Middle frontal gyrus (tissue), 1 donor: ENCODE measurements around the gene GFRA4.
A peak's percentile ranks its signal among the peaks of the same experiment; 100 is the strongest.

Source experiments
- DNase-seq: peaks from one replicate; pipeline ENCODE4 v3.0.0-alpha.2; 2015; ENCODE audit warnings: low spot score; ENCODE audit errors: extremely low spot score

Gene GFRA4

DNA sequence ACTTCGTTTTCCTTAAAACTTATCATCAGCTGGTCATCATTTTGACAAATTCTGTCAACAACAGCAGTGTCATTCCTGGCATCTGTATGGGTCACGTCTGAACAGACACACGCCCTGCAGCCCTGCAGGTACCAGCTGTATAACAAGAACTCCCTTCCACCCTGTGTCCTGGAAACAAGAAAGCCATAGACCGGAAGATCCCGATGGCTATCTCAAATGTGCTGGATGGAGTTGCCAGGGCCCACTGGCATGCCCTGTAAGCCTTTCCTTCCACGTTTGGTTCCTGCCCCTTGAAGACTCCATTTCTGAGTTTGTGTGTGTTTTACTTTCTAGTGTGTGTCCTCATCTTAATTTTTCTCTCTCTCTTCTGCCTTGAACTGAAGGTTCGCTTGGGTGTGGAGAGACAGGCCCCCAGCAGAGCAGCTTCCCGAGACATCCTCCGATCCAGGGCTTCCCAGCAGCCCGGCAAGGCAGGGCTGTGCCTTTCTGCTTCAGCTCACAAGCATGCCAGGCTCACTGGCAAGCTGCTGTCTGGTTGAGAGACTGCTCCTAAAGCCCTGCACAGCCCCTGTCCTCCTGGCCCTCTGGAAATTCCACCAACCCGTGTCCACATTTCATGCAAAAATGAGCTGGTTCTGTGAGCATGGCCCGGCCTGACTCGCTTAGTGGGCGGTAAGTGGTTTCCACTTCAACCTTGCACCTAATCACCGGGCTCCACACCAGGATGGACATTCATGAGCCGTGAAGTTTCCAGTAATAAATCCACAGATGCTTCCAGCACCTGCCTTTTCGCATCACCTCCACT is 8.7 kb downstream of the GFRA4 start:
- no peak for DNase-seq

DNA sequence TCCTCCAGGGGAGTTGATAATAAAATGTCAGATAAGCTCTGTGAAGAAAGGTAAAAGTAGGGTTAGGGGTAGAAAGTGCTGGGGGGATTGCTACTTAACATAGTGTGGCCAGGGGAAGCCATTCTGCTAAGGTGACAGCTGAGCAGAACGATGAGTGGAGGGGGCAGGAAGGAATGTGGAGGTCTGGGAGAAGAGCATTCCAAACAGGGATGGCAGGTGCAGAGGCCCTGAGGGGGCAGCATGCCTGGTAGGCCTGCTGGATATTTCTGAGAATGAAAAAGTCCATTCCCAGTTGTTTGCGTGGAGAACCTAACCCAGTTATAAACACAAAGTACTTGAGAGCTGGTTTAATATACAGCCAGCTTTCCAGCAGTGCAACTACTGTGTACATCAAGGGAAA is 9.3 kb downstream of the GFRA4 start:
- no peak for DNase-seq

DNA sequence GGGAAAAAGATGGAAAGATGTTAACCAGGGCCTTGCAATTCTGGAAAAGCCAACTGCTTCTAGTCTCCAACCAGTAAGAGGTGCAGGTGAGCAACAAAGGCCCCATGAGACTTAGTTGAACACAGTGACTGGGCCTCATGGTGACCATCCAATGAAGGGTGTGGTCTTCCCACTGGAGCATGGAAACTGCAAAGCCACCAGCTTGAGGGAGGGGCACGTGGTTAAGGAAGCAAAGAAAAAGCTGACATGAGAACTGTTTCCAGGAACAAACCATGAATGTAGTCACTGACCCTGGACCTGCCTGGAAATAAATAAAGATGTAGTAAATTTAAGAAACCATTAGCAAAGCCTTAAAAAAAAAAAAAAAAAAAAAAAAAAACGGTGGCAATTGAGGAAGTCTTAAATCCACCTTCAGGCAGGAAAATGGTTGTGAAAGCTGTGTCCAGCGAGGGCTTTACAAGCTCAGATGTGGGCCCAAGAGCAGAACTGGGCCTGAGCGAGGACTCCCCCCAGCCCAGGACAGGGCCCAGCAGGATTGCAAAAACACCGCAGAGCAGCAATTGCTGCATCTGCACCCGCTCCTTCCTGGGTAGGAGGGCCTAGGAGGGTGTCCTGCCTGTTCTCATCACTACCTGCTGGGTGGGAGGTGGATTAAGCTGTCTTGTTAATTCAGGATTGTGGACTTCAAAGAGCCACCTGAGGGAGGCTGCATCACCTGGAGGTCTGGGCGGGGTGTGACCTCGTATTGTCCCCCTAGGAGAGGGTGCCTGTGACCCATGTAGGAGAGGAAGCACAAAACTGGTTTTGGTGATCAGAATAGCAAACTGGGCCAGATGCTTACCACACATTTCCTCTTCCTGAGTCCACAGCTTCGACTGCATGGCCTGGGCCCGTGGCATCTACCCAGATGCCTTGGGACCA is 10.3 kb downstream of the GFRA4 start:
- DNase-seq = no peak

DNA sequence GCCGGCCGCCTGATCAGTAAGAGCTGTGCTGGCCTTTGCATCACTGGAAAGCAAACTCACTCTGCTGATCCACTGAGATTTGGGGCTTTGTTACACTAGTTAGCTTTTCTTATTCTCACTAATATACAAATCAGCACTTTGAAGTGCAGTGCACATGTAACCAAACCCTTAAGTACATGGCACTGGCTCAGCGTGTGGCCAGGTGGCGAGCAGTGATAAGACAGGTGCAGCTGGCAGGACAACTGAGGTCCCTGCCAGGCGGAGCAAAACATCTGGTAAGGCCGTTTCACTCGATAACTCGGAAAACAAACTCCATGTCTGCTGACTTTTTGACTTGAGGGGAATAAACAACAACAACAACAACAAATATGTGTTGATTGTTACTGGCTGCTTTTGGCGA is 11.0 kb downstream of the GFRA4 start:
- no peak for DNase-seq

DNA sequence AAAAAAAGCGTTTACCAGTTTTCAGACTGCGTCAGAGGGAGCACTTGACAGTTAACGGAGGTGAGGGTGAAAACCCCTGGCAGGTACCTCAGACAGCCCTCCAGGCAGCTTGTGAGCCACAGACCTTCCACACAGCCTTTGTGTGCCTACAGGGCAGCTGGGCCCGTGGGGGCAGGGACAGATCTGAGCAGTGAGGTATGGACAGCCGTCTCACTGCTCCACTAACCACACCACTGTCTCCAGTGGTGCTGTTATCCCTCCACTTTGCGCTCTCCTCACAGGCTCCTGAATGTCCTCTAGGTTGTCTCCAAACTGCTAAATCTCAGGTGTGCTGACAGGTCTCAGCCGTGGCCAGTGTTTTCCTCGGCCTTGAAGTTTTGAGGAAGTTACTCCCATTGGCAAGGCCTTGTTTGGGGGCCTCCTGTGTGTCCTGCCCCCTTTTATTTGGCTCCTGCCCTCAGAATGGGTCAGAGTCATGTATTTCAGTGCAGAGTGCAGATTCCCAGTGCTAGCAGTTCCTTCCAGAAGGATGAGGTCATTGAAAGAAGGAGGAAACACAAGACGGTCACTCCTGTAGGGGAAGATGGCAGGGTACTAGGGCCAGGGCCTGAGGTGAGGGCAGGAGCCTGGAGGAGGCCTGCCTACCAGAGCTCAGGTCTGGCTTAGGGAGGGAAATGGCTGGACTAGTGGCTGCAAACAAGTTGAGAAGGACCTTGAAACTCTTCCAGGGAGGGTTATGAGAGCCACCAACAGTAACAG is 11.8 kb downstream of the GFRA4 start:
- DNase-seq = no peak

DNA sequence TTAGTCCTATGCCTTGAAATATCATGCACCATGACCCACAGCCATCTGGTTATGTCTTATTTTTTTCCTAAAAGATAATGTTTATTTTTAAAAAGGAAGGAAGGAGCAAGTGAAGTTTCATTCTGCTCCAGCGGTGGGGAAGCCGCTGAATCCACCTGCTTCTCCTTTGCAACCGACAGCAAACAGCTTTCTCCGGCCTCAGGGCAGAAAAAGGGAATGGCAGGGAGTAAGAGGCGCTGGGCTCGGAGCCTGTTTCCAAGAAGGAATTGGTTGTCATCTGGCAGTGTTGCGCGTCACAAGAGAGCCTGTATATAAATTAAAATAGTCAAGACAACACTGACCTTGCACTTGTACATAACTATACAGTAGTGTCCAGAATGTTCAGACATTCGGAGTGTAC is 14.2 kb downstream of the GFRA4 start:
- no peak for DNase-seq

DNA sequence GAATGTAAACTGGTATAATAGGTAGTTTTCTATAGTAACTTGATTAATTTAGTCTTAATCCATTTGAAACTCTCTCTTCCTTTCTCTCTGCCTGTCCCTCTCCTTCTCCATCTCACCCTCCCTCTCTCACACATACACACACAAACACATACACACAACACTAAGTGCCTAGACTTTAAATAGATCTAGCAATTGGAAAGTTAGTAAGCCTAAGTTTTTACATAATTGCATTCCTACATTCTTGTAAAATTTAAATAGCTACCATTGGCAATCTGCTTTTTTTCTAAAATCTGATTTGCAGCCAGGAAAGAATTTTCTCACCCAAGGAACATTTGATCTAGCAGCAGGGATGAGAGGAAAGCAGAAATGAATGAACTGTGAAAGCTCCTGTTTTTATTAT is 15.7 kb downstream of the GFRA4 start:
- peak; percentile 20 for DNase-seq

DNA sequence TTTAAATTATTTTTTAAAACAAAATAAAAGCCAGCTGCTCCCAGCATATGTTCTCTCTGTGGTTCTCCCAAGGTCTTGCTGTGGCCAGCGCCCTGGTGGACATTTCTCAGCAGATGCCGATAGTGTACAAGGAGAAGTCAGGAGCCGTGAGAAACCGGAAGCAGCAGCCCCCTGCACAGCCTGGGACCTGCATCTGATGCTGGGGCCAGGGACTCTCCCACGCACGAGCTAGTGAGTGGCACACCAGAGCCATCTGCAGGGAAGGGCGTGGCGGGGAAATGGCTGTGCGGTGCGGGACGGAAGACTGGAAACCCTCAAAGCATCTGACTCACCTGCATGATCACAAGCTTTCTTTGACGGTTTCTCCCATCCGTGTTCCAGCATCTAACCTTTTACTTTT is 16.5 kb downstream of the GFRA4 start:
- no peak for DNase-seq

DNA sequence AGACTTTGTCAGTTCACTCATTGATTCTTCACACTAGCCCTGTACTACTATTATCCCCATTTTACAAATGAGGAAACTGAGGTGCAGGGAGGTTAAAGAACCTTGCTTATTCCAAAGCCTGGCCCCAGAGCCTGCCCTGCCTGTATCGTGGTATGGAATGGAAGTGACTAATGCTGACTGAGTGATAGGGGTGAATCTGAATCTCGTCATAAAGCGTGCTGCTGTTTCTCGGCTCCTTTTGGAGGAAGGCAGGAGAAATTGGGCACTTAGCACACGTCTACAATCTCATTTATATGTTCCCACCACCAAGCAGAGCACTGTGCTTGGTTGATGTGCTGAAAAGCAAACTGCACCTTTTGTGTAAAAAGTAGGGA is 17.1 kb downstream of the GFRA4 start:
- DNase-seq = no peak

DNA sequence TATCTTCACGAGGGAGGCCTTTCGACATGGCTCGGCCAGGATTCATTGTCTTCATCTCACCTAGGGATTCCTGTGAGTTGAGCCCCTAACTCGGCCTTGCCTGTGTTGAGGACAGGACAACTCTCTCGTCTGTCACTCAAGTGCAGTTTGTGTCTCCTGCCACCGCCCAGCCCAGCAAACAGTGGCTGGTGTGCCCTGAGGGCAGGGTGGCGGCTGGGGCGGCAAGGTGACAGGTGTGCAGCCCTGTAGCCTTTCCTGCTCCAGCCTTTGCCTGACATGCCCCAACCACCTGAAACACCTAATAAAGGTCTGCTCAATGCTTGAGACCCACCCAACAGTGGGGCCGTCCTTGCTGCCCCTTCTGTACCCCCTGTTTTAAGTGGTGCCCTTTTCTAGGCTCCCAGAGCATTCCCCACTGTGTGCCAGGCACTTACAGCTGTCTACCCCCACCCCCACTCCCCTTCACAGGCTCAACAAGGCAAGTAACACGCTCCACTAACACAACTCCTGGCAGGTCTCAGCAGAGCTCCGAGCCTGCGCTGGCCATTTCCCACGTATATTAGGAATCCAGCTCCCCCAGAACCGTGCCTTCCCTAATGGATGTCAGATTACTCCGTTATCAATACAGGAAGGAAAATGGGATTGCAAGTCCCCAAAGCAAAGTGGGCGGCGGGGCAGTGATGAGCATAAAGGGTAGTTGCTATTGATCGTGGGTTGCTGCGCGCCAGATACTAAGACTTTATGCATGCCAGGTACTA is 17.7 kb downstream of the GFRA4 start:
- DNase-seq = no peak

DNA sequence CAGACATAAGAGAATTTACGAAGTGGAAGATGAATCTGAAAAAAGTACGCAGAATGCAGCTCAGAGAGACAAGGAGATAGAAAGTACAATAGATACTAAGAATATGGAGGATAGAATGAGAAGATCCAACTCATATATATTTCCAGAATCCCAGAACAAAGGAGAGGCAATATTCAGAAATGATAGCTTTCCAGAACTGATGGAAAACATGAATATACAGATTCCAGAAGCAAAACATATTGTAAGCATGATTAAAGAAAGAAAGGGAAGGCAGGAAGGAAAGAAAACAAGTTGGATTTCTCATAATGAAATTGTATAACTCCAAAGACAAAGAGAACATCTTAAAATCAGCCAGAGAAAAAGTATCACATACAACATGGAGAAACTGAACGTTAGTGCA is 22.9 kb downstream of the GFRA4 start:
- DNase-seq = no peak

DNA sequence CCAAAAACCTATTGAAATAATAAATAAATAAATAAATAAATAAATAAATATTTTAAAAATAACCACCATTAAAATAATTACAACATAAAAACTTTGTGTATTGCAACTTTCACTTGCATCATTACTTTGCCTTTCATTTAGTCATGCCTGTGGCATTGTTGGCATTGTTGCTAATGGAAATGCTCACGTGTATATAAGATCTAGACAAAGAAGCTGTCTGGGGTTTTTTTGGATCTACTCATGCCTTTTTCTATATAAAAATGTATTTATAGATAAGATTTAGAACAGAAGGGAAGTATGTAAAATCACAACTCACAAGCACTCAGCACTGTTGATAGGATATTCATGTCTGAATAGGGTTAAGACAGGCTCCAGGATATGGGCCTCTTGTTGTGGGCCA is 27.9 kb downstream of the GFRA4 start:
- no peak for DNase-seq

DNA sequence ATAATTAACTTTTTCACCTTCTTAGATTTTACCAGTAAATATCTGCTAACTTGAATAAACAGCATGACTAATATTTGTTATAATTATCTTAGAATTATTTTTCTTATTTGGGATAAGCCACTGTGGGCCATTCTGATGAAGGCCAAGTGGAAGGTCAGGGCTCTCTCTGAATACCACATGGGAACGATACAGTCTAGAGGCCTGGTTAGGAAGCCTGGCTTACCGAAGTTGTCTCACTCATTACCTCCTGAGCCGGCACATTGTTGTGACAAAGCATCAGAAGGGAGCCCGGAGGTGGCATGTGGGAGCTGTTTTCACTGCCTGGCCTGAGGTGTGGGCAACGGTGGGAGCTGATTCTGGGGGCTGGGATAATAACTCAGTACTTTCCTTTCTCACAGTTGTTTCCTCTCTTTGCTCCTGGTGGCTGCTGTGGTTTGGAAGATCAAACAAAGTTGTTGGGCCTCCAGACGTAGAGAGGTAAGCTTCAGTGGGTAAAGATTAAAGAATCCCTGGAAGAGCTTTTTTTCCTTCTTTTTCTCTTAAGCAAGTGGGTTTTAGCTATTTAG is 29.2 kb downstream of the GFRA4 start:
- DNase-seq = no peak

DNA sequence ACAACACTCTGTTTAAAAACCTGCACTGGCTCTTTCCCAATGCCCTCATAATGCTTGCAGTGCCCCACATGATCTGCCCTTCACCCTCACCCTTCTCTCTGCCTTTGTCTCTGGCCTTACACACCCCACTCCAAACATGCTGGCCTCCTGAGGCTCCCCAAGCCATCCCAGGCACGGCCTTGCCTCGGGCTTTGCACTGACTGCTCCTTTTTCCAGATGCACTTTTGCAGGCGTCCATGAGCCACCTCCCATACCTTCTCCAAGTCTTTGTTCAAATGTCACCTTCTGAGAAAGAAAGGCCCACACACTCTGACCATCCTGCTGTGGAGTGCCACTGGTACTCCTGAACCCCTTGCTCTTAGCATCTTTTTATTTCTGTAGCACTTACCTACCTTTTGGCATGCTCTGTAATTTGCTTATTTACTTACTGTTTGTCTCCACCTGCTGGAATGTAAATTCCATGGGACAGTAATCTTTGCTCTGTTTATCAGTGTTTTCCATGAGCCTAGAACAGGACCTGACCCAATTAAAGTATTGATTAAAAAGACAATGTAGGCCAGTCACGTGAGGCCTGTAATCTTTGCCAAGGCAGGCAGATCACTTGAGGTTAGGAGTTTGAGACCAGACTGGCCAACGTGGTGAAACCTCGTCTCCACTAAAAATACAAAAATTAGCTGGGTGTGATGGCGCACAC is 30.7 kb downstream of the GFRA4 start:
- DNase-seq = no peak

DNA sequence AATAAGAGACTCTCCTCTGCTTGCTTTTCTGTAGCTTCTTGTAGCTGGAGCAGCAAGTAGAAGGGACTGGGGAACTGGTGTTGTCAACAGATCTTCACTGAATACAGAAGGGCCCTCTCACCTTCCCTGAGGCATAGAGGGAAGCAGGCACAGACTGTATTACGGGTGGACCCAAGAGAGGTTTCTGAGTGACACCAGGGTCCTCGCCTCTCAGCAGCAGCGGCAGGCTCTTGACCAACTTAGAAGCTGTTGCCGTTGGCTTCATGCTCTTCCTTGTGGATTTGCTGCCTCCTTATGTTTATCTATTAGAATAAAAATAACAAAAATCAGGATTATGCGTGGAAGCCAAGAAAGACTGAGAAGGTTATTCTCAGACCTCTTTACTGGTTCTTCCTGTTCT is 31.7 kb downstream of the GFRA4 start:
- DNase-seq = no peak

DNA sequence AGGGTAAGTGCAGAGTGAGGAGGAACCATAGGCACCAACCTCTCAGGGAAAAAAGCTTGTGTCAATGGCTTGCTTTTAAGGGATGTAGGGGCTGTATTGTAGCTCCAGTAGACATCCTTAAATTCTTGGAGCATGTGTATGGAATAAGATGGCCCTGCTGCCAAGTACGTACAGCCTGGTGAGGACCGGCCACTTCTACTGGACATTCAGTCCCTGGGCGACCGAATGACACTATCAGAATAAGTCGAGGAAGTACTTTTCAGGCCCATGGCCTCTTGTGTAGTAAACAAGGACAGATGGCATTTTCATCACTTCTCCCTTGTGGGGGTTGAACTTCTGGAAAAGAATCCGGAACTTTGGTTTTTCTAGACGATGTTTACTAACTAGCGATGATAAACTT is 32.8 kb downstream of the GFRA4 start:
- DNase-seq = no peak

DNA sequence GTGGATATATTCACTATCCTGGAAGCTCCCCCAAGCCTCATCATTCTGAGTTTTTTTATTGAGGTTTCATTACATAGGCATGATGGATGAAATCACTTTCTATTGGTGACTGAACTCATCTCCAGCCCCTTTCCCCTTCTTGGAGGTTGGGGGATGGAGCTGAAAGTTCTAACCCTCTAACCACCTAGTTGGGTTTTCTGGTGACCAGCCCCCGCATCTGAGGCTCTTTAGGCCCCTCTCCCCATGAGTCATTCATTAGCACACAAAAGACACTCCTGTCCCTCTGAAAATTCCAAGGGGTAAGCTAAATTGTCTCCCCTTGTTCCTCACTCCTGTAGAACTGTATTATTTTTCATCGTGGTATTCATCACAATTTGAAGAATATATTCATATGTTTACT is 33.3 kb downstream of the GFRA4 start:
- no peak for DNase-seq

DNA sequence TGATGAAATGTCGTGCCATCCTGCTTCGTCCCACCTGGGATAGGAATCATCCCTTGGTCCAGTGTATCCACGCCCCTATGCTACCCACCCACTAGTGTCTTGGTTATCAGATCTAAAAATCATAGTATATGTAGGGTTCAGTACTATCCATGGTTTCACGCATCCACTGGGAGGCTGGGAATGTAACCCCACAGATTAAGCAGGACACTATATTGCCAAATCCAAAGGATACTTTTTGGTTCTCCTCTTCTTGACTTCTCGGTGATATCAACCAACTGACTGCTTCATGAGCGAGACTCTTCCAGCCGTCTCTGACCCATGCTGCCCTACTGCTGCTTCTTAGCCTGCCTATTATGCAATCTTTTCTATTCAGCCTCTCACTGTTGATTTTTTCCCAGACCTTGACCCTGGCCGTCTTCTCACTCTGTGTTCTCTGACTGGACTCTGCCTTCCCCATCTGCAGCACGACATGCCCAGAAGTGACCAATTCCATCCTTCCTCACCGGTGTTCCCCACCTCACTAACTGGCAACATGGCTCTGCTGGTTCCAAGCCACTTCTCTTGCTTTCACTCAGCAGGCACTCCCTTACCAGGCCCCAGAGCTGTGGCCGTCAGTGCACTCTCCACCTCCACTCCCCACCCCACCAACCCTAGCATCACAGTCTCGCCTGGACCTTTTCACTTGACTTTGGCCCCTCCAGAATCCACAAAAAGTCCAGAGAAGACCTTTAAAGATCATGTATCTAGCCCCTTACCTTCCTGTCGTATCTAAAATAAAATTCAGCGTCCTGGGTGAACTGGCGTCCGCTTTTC is 34.5 kb downstream of the GFRA4 start:
- no peak for DNase-seq

DNA sequence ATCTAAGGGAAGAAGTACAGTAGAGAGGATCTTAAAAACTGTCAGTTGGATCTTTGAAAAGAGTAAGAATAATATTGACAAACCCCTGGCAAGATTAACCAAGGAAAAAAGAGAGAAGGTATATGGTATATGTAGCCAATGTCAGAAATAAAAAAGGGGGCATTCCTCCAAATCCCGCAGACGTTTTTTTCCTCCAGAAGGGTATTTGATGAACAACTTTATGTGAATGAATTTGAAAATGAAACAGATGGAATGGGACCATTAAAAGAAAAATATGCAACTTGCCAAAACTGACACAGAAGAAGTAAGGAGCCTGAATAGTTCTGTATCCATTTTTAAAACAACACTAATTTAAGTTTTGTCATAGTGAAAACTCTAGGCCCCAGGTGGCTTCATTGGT is 35.7 kb downstream of the GFRA4 start:
- no peak for DNase-seq
